Skin epidermis (tissue), 12 donors: ENCODE data around the gene PPP3CA.
"Not testable (repeated sequence)": the region's sequence is repeated elsewhere in the genome, so short reads cannot be mapped to it uniquely, and the experiment has no call there.

Source experiments
- H3K27ac ChIP-seq, 21 experiments: fragments of 200-600 bp; sonication (generic) in 11 of 21; one replicate each; pipeline ENCODE4 v1.5.0; 2020; ENCODE audit warnings: mild to moderate bottlenecking in 3 of 21, inconsistent platforms in 2 of 21, moderate library complexity in 2 of 21
- H3K4me3 ChIP-seq, 7 experiments: fragments of 200-600 bp; sonication (generic) in 2 of 7; one replicate each; pipeline ENCODE4 v1.5.0; 2020; ENCODE audit warnings: inconsistent platforms in 2 of 7, mild to moderate bottlenecking in 2 of 7, moderate library complexity in 1 of 7

The PPP3CA gene

GRCh38 chr4:101158507-101158906 lies 188.8 kb downstream of the PPP3CA start:
- H3K27ac ChIP-seq = peak overlapping the region in 2 of 21 experiments; percentile 2 to 5

GRCh38 chr4:101158134-101158482 lies 189.2 kb downstream of the PPP3CA start:
- Histone ChIP-seq H3K4me3 (no peak overlapping the region), H3K27ac (peak overlapping the region in 3 of 21 experiments; percentile 2 to 12 (median 5))

More at GRCh38 chr4:101158507-101158906, 188.8 kb downstream of the PPP3CA start:
- H3K4me3 ChIP-seq = no peak overlapping the region

- peak overlapping the region in 4 of 21 experiments; percentile 2 to 21 (median 7) for H3K27ac ChIP-seq
Observed at GRCh38 chr4:101157415-101158133, 189.8 kb downstream of the PPP3CA start.

GRCh38 chr4:101156619-101157310 lies 190.6 kb downstream of the PPP3CA start:
- Histone ChIP-seq H3K4me3 (no peak overlapping the region), H3K27ac (peak overlapping the region in 8 of 21 experiments; percentile 2 to 58 (median 20))

More at GRCh38 chr4:101157415-101158133, 189.8 kb downstream of the PPP3CA start:
- H3K4me3 ChIP-seq = no peak overlapping the region

GRCh38 chr4:101155945-101156344 lies 191.4 kb downstream of the PPP3CA start:
- H3K27ac ChIP-seq = peak overlapping the region in 8 of 21 experiments; percentile 10 to 55 (median 22)
- no peak overlapping the region for H3K4me3 ChIP-seq

- Histone ChIP-seq H3K27ac (peak overlapping the region in 3 of 21 experiments; percentile 16 to 55 (median 39)), H3K4me3 (no peak overlapping the region)
Observed at GRCh38 chr4:101155368-101155767, 192.0 kb downstream of the PPP3CA start.

- Histone ChIP-seq H3K4me3 (no peak overlapping the region), H3K27ac (no peak overlapping the region)
Observed at GRCh38 chr4:101153653-101154052, 193.7 kb downstream of the PPP3CA start.

- no peak overlapping the region for H3K4me3 ChIP-seq
- no peak overlapping the region for H3K27ac ChIP-seq
Observed at GRCh38 chr4:101152521-101152920, 194.8 kb downstream of the PPP3CA start.

- Histone ChIP-seq H3K27ac (no peak overlapping the region), H3K4me3 (no peak overlapping the region)
Observed at GRCh38 chr4:101148551-101148950, 198.8 kb downstream of the PPP3CA start.

- H3K4me3 ChIP-seq = no peak overlapping the region
- H3K27ac ChIP-seq = no peak overlapping the region
Observed at GRCh38 chr4:101147283-101147682, 200.0 kb downstream of the PPP3CA start.

GRCh38 chr4:101145021-101145420 lies 202.3 kb downstream of the PPP3CA start:
- Histone ChIP-seq H3K27ac (no peak overlapping the region), H3K4me3 (no peak overlapping the region)

GRCh38 chr4:101142259-101142658 lies 205.1 kb downstream of the PPP3CA start:
- Histone ChIP-seq H3K27ac (no peak overlapping the region), H3K4me3 (no peak overlapping the region)

- H3K4me3 ChIP-seq = no peak overlapping the region
- H3K27ac ChIP-seq = no peak overlapping the region
Observed at GRCh38 chr4:101141855-101142254, 205.5 kb downstream of the PPP3CA start.

GRCh38 chr4:101141230-101141629 lies 206.1 kb downstream of the PPP3CA start:
- Histone ChIP-seq H3K4me3 (no peak overlapping the region), H3K27ac (no peak overlapping the region)

- no peak overlapping the region for H3K27ac ChIP-seq
- no peak overlapping the region for H3K4me3 ChIP-seq
Observed at GRCh38 chr4:101140228-101140627, 207.1 kb downstream of the PPP3CA start.

GRCh38 chr4:101136373-101137370 lies 210.7 kb downstream of the PPP3CA start:
- Histone ChIP-seq H3K27ac (peak overlapping the region in 1 of 21 experiments; percentile 38), H3K4me3 (no peak overlapping the region)

GRCh38 chr4:101135371-101136010 lies 211.8 kb downstream of the PPP3CA start:
- H3K4me3 ChIP-seq = no peak overlapping the region
- peak overlapping the region in 1 of 21 experiments; percentile 20 for H3K27ac ChIP-seq

- H3K27ac ChIP-seq, H3K4me3 ChIP-seq: not testable (repeated sequence)
Observed at GRCh38 chr4:101131058-101131457, 216.3 kb downstream of the PPP3CA start.

GRCh38 chr4:101128898-101129297 lies 218.4 kb downstream of the PPP3CA start:
- not testable (repeated sequence) for H3K4me3 ChIP-seq, H3K27ac ChIP-seq
